Islet precursor cell (in vitro differentiated cells): ENCODE measurements around the gene CDADC1.

ENCODE experiments used
- DNase-seq: peaks from one replicate; pipeline ENCODE4 v3.0.0-alpha.2; 2018

The CDADC1 gene

GRCh38 chr13:49297338-49297737 lies 49.6 kb downstream of the CDADC1 start:
- DNase-seq, result no peak

GRCh38 chr13:49298416-49298815 lies 50.7 kb downstream of the CDADC1 start:
- no peak for DNase-seq

GRCh38 chr13:49298903-49299605 lies 51.3 kb downstream of the CDADC1 start:
- peak; percentile 80 for DNase-seq

- no peak for DNase-seq
Measured at GRCh38 chr13:49300276-49300675, 52.6 kb downstream of the CDADC1 start.

GRCh38 chr13:49300739-49301589 lies 53.2 kb downstream of the CDADC1 start:
- peak; percentile 72 for DNase-seq

GRCh38 chr13:49302222-49302621 lies 54.5 kb downstream of the CDADC1 start:
- no peak for DNase-seq

GRCh38 chr13:49302817-49303216 lies 55.1 kb downstream of the CDADC1 start:
- DNase-seq, result no peak

GRCh38 chr13:49303533-49304252 lies 56.0 kb downstream of the CDADC1 start:
- DNase-seq, result peak; percentile 63

GRCh38 chr13:49304356-49304755 lies 56.6 kb downstream of the CDADC1 start:
- no peak for DNase-seq

GRCh38 chr13:49304763-49305700 lies 57.3 kb downstream of the CDADC1 start:
- DNase-seq, result no peak

GRCh38 chr13:49305792-49306425 lies 58.2 kb downstream of the CDADC1 start:
- no peak for DNase-seq

- DNase-seq, result no peak
Measured at GRCh38 chr13:49307365-49307764, 59.6 kb downstream of the CDADC1 start.

GRCh38 chr13:49308097-49308875 lies 60.6 kb downstream of the CDADC1 start:
- no peak for DNase-seq

- no peak for DNase-seq
Measured at GRCh38 chr13:49308921-49309408, 61.2 kb downstream of the CDADC1 start.

- no peak for DNase-seq
Measured at GRCh38 chr13:49310251-49310650, 62.5 kb downstream of the CDADC1 start.

GRCh38 chr13:49311816-49312215 lies 64.1 kb downstream of the CDADC1 start:
- no peak for DNase-seq

- no peak for DNase-seq
Measured at GRCh38 chr13:49314344-49314882, 66.7 kb downstream of the CDADC1 start.

- no peak for DNase-seq
Measured at GRCh38 chr13:49315036-49315565, 67.4 kb downstream of the CDADC1 start.

- DNase-seq, result no peak
Measured at GRCh38 chr13:49315756-49316482, 68.2 kb downstream of the CDADC1 start.

- DNase-seq, result no peak
Measured at GRCh38 chr13:49319551-49319950, 71.8 kb downstream of the CDADC1 start.
